HG02571 (cell line): ENCODE results near the gene MESD.

Experiments
- ATAC-seq: cut with Tn5 transposase; IDR thresholded peaks from one replicate; pipeline ENCODE4 v1.9.1; 2021; ENCODE audit warnings: mild to moderate bottlenecking, moderate library complexity; ENCODE audit not compliant: unreplicated experiment

Gene MESD

GRCh38 chr15:81015621-81016488 is 26.2 kb upstream of the MESD start:
- ATAC-seq = no peak

GRCh38 chr15:81014446-81015093 is 25.0 kb upstream of the MESD start:
- no peak for ATAC-seq

DNA sequence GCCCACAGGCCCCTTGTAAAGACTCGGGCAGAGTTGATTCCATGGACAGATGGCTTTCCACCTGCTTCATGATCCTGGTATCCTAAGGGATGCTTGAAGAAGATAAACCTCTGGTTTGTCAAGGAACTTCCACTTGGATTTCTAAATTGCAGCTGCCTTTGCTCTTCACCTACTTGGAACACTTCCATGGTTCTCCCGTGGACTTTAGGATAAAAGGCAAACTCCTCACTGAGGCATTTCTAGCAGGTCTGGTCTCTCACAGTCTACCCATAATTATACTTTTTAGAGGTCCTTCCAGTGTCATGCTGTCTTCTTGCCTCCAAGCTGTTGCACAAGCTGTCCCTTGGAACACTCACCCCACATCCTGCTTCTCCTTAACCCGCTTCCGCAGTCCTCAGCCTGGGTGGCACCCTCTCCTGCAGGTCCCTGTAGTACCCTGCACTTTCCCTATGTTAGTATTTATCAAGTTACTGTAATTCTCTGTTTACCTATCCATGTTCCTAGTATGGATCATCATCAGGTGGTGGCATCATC is 23.8 kb upstream of the MESD start:
- no peak for ATAC-seq

DNA sequence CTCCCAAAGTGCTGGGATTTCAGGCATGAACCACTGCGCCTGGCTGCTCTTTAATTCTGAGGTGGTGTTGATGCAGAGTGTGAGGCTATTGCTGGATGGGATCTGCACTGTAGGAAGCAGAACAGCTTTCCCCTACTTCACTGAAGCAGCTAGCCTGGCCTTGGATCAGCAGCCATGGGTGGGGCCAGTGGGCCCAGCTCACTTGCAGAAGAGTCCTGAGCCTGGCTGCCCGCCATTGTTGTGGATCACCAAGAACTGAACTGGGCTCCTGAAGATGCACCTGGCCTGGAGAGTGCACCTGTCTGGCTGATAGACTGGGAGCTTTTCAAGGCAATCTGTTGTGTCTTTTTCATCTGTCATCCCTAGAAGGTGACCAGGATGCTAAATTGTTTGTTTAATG is 23.0 kb upstream of the MESD start:
- ATAC-seq = no peak

- ATAC-seq = no peak
Observed at GRCh38 chr15:81011593-81011992, 22.0 kb upstream of the MESD start.

- no peak for ATAC-seq
Observed at GRCh38 chr15:81010086-81010485, 20.5 kb upstream of the MESD start.

DNA sequence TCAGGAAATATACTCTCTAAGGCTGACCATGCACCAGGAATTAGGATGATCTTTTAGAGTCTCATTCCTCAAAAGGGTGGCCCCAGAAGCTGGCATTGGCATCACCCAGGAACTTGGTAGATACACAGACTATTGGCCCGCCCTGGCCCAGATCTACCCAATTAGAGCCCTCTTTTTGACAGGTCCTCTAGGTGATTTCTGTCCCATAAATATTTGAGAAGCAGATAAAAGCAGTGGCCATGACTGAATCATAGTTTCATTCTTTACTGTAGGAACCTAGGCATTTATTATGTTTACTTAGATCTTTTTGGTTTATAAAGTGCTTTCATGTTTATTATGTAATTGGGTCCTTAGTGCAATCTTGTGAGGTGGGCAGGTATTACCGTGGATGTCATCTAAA is 18.7 kb upstream of the MESD start:
- no peak for ATAC-seq

- ATAC-seq = no peak
Observed at GRCh38 chr15:81007428-81008064, 17.9 kb upstream of the MESD start.

DNA sequence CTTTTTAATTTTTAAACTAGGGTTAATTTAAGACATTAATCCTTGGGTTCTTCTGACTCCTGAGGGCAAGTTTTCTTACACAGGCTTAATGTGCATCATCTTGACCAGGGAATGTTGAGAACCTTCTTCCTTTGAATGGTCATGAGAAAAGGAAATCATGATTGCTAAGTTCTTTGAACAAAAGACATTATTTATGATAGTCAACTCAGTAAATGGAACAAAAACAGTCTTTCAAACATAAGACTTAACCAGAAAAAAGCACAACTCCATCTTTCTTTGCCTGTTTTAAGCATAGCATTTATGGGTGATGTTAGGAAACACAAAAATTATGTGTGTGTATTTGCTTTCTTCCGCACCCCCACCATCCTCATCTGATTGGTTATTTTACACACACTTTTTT is 16.5 kb upstream of the MESD start:
- no peak for ATAC-seq

GRCh38 chr15:81003097-81003350 is 13.4 kb upstream of the MESD start:
- ATAC-seq = no peak

DNA sequence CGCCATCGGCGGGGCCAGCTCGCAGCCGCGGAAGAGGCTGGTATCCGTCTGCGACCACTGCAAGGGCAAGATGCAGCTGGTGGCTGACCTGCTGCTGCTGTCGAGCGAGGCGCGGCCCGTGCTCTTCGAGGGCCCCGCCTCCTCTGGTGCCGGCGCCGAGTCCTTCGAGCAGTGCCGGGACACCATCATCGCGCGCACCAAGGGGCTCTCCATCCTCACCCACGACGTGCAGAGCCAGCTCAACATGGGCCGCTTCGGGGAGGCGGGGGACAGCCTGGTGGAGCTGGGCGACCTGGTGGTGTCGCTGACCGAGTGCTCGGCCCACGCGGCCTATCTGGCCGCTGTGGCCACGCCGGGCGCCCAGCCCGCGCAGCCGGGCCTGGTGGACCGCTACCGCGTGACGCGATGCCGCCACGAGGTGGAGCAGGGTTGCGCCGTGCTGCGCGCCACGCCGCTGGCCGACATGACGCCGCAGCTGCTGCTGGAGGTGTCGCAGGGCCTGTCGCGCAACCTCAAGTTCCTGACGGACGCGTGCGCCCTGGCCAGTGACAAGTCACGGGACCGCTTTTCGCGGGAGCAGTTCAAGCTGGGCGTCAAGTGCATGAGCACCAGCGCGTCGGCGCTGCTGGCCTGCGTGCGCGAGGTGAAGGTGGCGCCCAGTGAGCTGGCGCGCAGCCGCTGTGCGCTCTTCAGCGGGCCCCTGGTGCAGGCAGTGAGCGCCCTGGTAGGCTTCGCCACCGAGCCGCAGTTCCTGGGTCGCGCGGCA is 12.9 kb upstream of the MESD start:
- ATAC-seq = no peak

- ATAC-seq = no peak
Observed at GRCh38 chr15:81002009-81002330, 12.4 kb upstream of the MESD start.

DNA sequence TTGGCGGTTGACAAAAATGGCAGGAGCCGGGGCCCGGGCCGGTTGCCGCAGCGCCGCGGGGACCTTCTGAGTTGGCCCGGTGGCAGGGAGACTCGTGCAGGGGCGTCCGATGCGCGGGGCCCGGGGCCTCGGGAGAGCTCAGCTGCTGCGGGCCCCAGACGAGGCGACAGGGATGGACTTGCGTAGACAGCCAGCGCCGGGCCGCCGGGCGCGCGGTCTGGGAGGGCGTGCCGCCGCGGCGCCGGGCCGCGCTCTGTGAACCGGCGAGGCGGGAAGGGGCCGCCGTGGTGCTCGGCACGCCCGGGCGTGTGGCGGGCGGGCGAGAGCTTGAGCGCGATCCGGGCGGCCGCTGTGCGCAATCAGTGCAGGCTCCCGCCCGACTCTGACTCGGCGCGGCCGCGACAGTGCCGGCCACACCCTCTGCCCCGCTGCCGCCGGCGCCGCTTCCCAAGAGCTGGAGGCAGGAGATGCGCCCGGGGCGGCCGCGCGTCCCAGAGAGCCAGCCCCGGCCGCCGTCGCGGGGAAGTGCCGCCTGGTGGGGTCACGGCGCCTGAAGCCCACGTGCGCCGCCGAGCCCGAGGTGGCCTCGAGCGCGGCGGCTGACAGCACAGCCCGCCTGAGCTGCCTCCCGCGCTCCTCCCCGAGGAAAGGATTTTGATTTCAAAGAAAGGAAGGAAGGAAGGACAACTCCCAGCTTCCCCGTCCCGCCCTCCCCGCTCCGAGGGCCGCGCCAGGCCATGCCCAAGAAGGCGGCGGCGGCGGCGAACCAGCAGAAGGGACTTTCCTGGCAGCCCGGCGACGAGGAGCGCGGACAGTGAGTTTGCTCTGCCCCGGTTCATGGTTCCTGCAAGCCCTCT is 11.8 kb upstream of the MESD start:
- ATAC-seq = peak; percentile 28

GRCh38 chr15:81000624-81001151 is 11.1 kb upstream of the MESD start, which contains the start of gene TLNRD1:
TLNRD1 (plus strand) TSS chr15:81000923; CDS start chr15:81002272, 1,349 bp downstream.
- peak; percentile 55 for ATAC-seq

- no peak for ATAC-seq
Observed at GRCh38 chr15:81000144-81000623, 10.6 kb upstream of the MESD start.

GRCh38 chr15:80999623-81000036 is 10.0 kb upstream of the MESD start:
- ATAC-seq = peak; percentile 26

GRCh38 chr15:80998251-80998650 is 8.6 kb upstream of the MESD start:
- ATAC-seq = no peak

- no peak for ATAC-seq
Observed at GRCh38 chr15:80997692-80998091, 8.1 kb upstream of the MESD start.

DNA sequence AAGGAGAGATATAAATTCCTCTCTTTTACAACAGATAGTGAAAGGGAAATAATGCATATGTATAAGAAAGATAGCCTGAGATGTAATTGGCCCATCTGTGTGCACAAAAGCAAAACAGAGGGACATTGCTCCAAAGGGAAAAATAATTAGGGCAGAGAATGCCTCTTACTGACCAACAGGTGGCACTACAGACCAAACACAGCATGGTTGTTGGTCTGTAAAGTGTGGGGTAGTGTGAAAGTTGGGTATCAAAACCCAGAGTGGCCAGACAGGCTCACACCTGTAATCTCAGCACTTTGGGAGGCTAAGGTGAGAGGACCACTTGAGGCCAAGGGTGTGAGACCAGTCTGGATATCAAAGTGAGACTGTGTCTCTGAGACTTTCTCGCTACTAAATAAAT is 6.6 kb upstream of the MESD start:
- no peak for ATAC-seq

DNA sequence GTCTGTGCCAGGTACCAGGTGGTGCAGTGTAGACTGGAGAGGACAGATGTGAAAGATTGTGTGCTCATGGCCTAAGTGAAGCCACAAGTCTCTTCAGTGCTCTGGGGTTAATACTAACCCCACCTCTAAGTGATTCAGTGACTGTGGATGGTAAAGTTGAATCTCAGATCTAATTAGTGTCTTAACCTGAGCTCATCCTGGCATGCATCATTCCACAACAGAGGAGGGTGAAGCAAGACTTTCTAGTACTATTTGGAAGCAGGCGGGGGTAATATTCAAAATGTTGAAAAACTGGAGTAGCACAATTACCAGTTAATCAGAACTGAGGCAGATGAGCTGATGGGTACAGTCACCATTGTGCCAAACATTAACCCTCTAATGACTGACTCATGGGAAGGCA is 2.8 kb upstream of the MESD start:
- no peak for ATAC-seq
